ENCODE data around the gene CRYBB3. TPM values are rescaled to one million over a fixed set of nuclear protein-coding genes. Genes with fewer than 3 reads are reported as not detected.
"Not testable (repeated sequence)": the region's sequence is repeated elsewhere in the genome, so short reads cannot be mapped to it uniquely, and the experiment has no call there.

The CRYBB3 gene
- polyA plus RNA-seq, 6 donors from 2014 or later, result not detected

GRCh38 chr22:25219948-25220442 lies 20.3 kb downstream of the CRYBB3 start:
- Mint-ChIP-seq H3K27me3 (peaks cover 16 to 44% (median 44%) of the 10 kb centered on the region in 3 donors), H3K4me1 (peaks cover 0 to 4% (median 0%) of the 10 kb centered on the region in 3 donors), H3K4me3 (no peak overlapping the region), H3K9me3 (peaks cover 0 to 6% (median 2%) of the 10 kb centered on the region in 7 donors), H3K27ac (no peak overlapping the region), H3K36me3 (no peaks in the 10 kb centered on the region)
- DNase-seq (no peak), ATAC-seq (ENCODE audit: low read depth in 2 of 2) (no peak)

DNA sequence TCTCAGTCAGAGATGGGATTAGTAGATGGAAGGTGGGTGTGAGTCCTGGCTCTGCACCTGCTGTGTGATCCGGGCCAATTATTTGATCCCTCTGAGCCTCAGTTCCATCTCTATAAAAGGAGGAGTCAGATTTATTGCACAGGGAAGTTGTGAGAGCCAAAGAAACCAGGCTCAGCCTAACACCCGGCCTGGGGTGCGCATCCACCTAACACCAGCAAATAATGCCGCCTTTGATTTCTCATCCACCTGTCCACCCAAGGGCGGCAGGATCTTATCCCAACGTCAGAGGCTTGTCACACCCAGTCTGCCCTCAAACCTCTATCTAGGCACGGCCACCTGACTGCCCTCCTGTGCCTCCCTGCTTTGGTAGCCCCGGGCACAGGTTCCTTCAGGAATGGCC lies 22.1 kb downstream of the CRYBB3 start:
- H3K27ac Mint-ChIP-seq, result no peak overlapping the region
- peaks cover 0 to 4% (median 0%) of the 10 kb centered on the region in 3 donors for H3K4me1 Mint-ChIP-seq
- ATAC-seq (ENCODE audit: low read depth in 2 of 2), result no peak
- no peak overlapping the region for H3K4me3 Mint-ChIP-seq
- H3K36me3 Mint-ChIP-seq, result no peaks in the 10 kb centered on the region
- H3K27me3 Mint-ChIP-seq, result peaks cover 21 to 41% (median 34%) of the 10 kb centered on the region in 3 donors
- DNase-seq, result no peak
- H3K9me3 Mint-ChIP-seq, result no peaks in the 10 kb centered on the region

DNA sequence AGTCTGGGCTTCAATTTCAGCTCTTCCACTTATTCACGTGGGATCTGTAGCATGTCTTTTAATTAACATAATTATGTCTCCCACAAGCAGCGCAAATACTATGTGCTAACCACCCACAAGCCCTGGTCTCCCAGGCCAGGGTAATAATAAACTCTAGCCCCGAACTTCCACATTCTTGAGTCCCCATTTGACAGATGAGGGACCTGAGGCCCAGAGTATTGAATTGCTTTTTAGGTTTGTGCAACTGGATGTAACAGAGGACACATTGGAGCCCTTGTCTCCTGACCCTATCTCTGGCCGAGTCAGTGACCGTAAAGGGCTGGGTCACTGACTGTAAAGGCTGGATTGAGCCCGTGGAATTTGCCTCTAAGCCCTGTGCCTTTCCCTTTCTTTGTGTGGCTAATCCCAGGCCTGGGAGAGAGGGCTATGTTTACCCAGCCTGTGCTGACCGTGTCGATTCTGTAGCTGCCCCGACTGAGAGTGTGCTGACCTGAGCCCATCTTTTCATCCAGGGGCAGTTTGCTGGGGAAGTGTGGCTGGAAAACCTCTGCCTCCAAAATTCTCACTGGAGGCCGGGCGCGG lies 23.7 kb downstream of the CRYBB3 start:
- no peak overlapping the region for H3K4me3 Mint-ChIP-seq
- H3K27ac Mint-ChIP-seq, result no peak overlapping the region
- no peaks in the 10 kb centered on the region for H3K9me3 Mint-ChIP-seq
- H3K27me3 Mint-ChIP-seq, result peaks cover 17 to 33% (median 25%) of the 10 kb centered on the region in 3 donors
- H3K4me1 Mint-ChIP-seq, result peaks cover 0 to 4% (median 0%) of the 10 kb centered on the region in 3 donors
- H3K36me3 Mint-ChIP-seq, result no peaks in the 10 kb centered on the region
- no peak for ATAC-seq (ENCODE audit: low read depth in 2 of 2)
- DNase-seq, result no peak

DNA sequence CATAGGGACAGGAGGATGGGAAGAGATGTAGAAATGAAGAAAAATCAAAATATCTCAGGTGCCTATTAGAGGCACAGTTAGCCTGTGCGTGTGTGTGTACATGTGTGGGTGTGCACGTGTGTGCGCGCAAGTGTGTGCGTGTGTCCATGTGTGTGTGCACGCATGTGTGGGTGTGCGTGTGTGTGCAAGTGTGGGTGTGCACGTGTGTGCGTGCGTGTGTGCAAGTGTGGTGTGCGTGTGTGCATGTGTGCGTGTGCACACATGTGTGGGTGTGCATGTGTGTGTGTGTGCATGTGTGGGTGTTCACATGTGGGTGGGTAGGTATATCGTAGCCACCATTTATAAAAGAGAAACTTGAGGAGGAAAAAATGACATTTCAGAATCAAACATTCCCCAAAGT lies 29.2 kb downstream of the CRYBB3 start:
- peaks cover 0 to 3% (median 0%) of the 10 kb centered on the region in 7 donors for H3K9me3 Mint-ChIP-seq
- peak overlapping the region in 1 of 6 donors; percentile 56 for H3K27ac Mint-ChIP-seq
- DNase-seq, result no peak
- H3K4me3 Mint-ChIP-seq, result peak overlapping the region in 1 of 8 donors; percentile 29
- no peak for ATAC-seq (ENCODE audit: low read depth in 2 of 2)
- no peaks in the 10 kb centered on the region for H3K4me1 Mint-ChIP-seq
- H3K36me3 Mint-ChIP-seq, result no peaks in the 10 kb centered on the region
- H3K27me3 Mint-ChIP-seq, result peaks cover 9 to 42% (median 28%) of the 10 kb centered on the region in 3 donors

DNA sequence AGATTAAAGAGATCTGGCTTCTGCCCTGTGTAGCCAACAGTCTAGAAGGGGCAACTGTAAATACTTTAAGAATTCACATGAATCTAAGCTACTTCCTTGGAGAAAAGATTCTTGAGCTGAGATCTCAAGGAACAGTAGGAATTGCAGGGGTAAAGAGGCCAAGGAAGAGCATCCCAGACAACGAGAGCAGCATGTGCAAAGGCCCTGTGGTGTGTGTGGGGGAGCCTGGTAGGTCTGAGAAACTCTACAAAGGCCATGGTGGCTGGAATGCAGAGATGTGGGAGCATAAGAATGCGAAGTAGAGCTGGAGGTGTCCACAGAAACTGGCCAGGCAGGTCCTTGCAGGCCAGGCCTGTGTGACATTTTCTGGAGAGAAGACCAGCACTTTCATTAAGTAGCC lies 31.1 kb downstream of the CRYBB3 start:
- H3K4me1 Mint-ChIP-seq; H3K9me3 Mint-ChIP-seq; H3K36me3 Mint-ChIP-seq; H3K27ac Mint-ChIP-seq; DNase-seq; H3K4me3 Mint-ChIP-seq; ATAC-seq (ENCODE audit: low read depth in 2 of 2): not testable (repeated sequence)
- peaks cover 19 to 59% (median 46%) of the 10 kb centered on the region in 3 donors for H3K27me3 Mint-ChIP-seq

- DNase-seq (no peak), ATAC-seq (ENCODE audit: low read depth in 2 of 2) (no peak)
- Mint-ChIP-seq H3K36me3 (no peaks in the 10 kb centered on the region), H3K9me3 (peaks cover 0 to 4% (median 0%) of the 10 kb centered on the region in 7 donors), H3K27ac (no peak overlapping the region), H3K27me3 (peaks cover 27 to 73% (median 60%) of the 10 kb centered on the region in 3 donors), H3K4me3 (no peak overlapping the region), H3K4me1 (peaks cover 6 to 9% (median 6%) of the 10 kb centered on the region in 3 donors)
These were observed 32.6 kb downstream of the CRYBB3 start for GRCh38 chr22:25232301-25232700.

GRCh38 chr22:25233706-25234105 lies 34.0 kb downstream of the CRYBB3 start:
- H3K36me3 Mint-ChIP-seq; H3K4me1 Mint-ChIP-seq; H3K9me3 Mint-ChIP-seq; ATAC-seq (ENCODE audit: low read depth in 2 of 2); DNase-seq; H3K4me3 Mint-ChIP-seq; H3K27ac Mint-ChIP-seq: not testable (repeated sequence)
- peaks cover 33 to 71% (median 65%) of the 10 kb centered on the region in 3 donors for H3K27me3 Mint-ChIP-seq

DNA sequence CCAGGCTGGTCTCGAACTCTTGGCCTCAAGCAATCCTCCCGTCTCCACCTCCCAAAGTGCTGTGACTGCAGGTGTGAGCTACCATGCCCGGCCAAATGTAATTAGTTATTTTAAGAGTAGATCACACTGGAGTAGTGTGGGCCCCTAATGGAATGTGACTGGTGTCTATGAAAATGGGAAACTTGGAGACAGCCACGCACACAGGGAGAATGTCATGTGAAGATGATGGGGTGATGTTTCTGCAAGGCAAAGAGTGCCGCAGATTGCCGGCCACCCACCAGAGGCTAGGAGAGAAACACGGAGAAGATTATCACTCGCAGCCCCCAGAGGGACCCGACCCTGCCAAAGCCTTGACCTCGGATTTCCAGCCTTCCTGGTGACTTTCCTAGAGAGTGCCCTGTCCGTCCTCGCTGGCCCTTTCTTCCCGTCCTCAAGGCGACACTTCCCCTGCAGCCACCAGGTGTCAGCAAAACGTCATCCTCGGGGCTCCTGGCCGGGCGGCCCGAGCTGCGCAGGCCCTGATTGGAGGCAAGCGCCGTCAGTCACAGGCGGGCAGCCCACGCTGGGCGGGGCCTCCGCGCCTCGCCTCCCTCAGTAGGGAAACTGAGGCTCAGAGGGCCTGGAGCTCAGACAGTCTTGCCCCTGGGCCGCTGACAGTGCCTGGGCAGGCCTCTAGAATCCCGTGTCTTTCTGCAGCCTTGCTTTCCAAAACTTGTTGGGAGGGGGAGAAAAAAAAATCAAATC lies 36.1 kb downstream of the CRYBB3 start:
- H3K4me3 Mint-ChIP-seq, result peak overlapping the region in 1 of 8 donors; percentile 35
- DNase-seq (peak; percentile 25), ATAC-seq (ENCODE audit: low read depth in 2 of 2) (peak; percentile 43 to 57)
- peaks cover 6 to 9% (median 6%) of the 10 kb centered on the region in 3 donors for H3K4me1 Mint-ChIP-seq
- peaks cover 0 to 4% (median 0%) of the 10 kb centered on the region in 7 donors for H3K9me3 Mint-ChIP-seq
- no peaks in the 10 kb centered on the region for H3K36me3 Mint-ChIP-seq
- peak overlapping the region in 1 of 6 donors; percentile 47 for H3K27ac Mint-ChIP-seq
- peaks cover 37 to 73% (median 68%) of the 10 kb centered on the region in 3 donors for H3K27me3 Mint-ChIP-seq

DNA sequence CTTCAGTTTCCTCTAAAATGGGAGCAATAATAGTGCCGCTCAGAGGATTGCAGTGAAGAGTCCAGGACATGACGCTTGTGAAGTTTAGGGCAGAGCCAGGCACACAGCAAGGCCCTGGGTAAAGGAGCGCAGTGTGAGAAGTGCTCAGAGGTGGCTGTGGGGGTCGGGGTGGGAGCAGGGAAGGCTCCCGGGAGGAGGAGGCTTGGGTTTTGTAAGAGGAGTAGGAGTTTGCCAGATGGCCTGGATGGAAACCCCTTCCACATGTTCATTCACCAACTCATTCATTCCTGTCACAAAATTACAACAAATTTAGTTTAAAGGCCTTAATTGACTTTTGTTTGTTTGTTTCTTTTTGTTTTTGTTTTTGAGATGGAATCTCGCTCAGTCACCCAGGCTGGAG lies 36.8 kb downstream of the CRYBB3 start:
- no peaks in the 10 kb centered on the region for H3K36me3 Mint-ChIP-seq

DNA sequence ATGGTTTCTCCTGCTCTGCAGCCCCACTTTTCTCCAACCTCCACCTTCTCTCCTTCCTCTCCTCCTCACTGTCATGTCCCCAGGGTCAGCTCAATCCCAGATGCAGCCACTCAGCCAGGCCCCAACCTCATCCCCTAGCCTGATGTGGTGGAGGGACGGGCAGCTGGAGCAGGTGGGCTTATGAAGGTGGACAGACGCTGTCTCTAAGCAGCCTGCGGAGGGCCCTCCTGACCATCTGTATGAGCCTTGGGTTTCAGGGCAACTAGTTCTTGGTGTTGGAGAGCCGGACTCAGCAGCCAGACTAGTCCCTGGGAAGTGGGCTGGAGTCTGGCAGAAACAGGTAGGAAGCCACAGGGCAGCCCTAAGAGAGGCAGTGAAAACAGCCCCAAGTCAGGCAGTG lies 37.8 kb downstream of the CRYBB3 start:
- H3K9me3 Mint-ChIP-seq, result peaks cover 0 to 4% (median 0%) of the 10 kb centered on the region in 7 donors
- peak overlapping the region in 1 of 8 donors; percentile 74 for H3K4me3 Mint-ChIP-seq
- peaks cover 40 to 59% (median 59%) of the 10 kb centered on the region in 3 donors for H3K27me3 Mint-ChIP-seq
- H3K27ac Mint-ChIP-seq, result peak overlapping the region in 1 of 6 donors; percentile 54
- H3K36me3 Mint-ChIP-seq, result no peaks in the 10 kb centered on the region
- ATAC-seq (ENCODE audit: low read depth in 2 of 2) (no peak), DNase-seq (no peak)
- H3K4me1 Mint-ChIP-seq, result peaks cover 6 to 9% (median 6%) of the 10 kb centered on the region in 3 donors

More for the DNA sequence above, 36.8 kb downstream of the CRYBB3 start:
- Mint-ChIP-seq H3K27me3 (peaks cover 40 to 70% (median 70%) of the 10 kb centered on the region in 3 donors), H3K4me3 (no peak overlapping the region), H3K9me3 (peaks cover 0 to 4% (median 0%) of the 10 kb centered on the region in 7 donors), H3K27ac (no peak overlapping the region), H3K4me1 (peaks cover 6 to 9% (median 6%) of the 10 kb centered on the region in 3 donors)
- DNase-seq (no peak), ATAC-seq (ENCODE audit: low read depth in 2 of 2) (no peak)

GRCh38 chr22:25238058-25238457 lies 38.4 kb downstream of the CRYBB3 start:
- not testable (repeated sequence) for H3K36me3 Mint-ChIP-seq; ATAC-seq (ENCODE audit: low read depth in 2 of 2); DNase-seq; H3K27ac Mint-ChIP-seq; H3K4me1 Mint-ChIP-seq; H3K4me3 Mint-ChIP-seq; H3K9me3 Mint-ChIP-seq
- peaks cover 38 to 54% (median 53%) of the 10 kb centered on the region in 3 donors for H3K27me3 Mint-ChIP-seq

GRCh38 chr22:25255169-25255568 lies 55.5 kb downstream of the CRYBB3 start:
- H3K27ac Mint-ChIP-seq, DNase-seq: not testable (repeated sequence)

More at GRCh38 chr22:25255169-25255568, 55.5 kb downstream of the CRYBB3 start:
- not testable (repeated sequence) for H3K4me1 Mint-ChIP-seq; H3K27me3 Mint-ChIP-seq; H3K9me3 Mint-ChIP-seq; H3K36me3 Mint-ChIP-seq; H3K4me3 Mint-ChIP-seq; ATAC-seq (ENCODE audit: low read depth in 2 of 2)
